ENCODE data around the gene GPR17. TPM values are rescaled to one million over a fixed set of nuclear protein-coding genes. Genes with fewer than 3 reads are reported as not detected.

GPR17 gene
- total and polyA plus RNA-seq, 4 donors: 0.30 to 1.4 (median 0.40) TPM; not detected in 1

DNA sequence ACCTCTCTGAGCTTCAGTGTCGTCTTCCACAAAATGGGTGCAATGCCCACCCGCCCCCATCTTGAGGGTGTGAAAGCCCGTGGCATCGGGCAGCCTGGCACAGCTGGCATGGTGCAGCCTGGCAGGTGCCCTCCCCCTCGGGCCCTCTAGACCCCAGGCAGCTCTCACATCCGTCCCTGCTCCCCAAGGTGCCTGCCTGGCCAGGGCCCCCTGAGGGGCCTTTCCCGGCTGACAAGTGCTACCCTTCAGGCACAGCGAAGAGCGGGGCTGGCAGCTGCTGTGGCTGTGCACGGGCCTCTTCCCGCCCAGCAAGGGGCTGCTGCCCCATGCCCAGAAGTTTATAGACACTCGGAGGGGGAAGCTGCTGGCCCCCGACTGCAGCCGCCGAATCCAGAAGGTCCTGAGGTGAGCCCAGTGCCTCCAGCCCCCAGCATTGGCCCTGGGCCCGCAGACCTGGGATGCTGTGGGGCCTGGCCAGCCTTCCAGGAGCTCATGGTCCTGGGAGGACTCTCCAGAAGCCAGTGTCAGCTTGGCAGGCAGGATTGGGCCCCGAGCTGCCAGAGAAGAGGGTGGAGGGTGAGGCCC, 13.9 kb upstream of the GPR17 start:
- H3K27ac ChIP-seq (ENCODE audit: low read depth in 1 of 2, low read length in 1 of 2): no peak overlapping the region
- ATAC-seq (ENCODE audit: insufficient read depth, low FRiP score): no peak
- no peak for DNase-seq
- peaks cover 0 to 41% (median 2%) of the 10 kb centered on the region in 5 donors for H3K4me1 ChIP-seq (ENCODE audit: control insufficient read depth in 5 of 5, insufficient read depth in 5 of 5, low read length in 5 of 5)
- whole genome bisulfite sequencing, 2 donors: 86 to 91% methylated on average over 17 of the region's 17 CpGs
- no peaks in the 10 kb centered on the region for H3K27me3 ChIP-seq (ENCODE audit: control insufficient read depth in 3 of 3, insufficient read depth in 3 of 3, low read length in 2 of 3)
- H3K36me3 ChIP-seq (ENCODE audit: control insufficient read depth in 4 of 4, insufficient read depth in 4 of 4, low read length in 4 of 4): peaks cover 0 to 3% (median 0%) of the 10 kb centered on the region in 4 donors
- H3K9ac ChIP-seq (ENCODE audit: insufficient read depth in 1 of 2, low read length in 2 of 2): no peak overlapping the region
- H3K9me3 ChIP-seq (ENCODE audit: control insufficient read depth in 4 of 4, insufficient read depth in 3 of 4, low read length in 3 of 4): peaks cover 0 to 2% (median 0%) of the 10 kb centered on the region in 4 donors
- no peak overlapping the region for H3K4me3 ChIP-seq
- TF ChIP-seq, protein P1, sequence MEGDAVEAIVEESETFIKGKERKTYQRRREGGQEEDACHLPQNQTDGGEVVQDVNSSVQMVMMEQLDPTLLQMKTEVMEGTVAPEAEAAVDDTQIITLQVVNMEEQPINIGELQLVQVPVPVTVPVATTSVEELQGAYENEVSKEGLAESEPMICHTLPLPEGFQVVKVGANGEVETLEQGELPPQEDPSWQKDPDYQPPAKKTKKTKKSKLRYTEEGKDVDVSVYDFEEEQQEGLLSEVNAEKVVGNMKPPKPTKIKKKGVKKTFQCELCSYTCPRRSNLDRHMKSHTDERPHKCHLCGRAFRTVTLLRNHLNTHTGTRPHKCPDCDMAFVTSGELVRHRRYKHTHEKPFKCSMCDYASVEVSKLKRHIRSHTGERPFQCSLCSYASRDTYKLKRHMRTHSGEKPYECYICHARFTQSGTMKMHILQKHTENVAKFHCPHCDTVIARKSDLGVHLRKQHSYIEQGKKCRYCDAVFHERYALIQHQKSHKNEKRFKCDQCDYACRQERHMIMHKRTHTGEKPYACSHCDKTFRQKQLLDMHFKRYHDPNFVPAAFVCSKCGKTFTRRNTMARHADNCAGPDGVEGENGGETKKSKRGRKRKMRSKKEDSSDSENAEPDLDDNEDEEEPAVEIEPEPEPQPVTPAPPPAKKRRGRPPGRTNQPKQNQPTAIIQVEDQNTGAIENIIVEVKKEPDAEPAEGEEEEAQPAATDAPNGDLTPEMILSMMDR (IDR thresholded peaks at IDR 0.05; ENCODE audit: control extremely low read depth, extremely low read depth): no peak

DNA sequence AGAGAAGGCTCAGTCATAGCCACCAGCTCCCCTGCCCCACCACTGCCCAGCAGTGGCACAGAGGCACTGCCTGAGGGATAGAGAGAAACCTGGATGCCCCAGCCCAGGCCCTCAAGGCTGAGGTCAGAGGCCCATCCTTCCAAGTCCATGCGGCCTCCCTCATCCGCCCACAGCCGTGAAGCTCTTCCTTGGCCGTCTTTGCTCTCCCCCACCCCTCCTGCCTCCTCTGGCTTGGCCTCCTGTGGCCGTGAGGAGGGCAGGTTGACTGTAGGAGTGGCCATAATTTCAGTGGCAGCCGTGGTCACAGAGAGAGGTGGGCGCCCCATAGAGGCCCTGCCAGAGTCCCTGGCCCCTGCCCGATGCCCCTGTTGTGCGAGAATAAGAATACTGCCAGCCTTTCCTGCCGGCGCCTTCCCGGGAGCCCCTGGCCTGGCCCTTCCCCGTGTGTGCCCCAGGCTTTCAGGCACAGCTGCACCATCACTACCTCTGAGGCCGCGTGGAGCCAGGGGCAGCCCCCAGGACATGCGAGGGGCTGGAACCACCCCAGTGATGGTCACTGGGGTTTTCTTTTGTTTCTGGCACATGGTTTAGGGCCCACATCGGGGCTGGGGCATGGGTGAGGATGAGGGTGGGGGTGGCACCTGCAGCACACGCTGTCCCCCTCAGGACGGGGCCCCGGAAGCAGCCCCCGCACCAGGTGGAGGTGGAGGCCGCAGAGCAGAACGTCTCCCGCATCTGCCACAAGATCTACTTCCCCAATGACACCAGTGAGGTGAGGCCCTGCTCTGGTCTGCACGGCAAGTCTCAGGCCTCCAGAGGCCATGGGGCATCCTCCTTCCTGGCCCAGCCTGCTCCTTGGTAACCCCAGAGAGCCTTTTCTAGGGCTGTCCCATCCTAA, 13.1 kb upstream of the GPR17 start:
- no peak for DNase-seq
- WGBS, 2 donors: 79 to 82% methylated on average over 25 of the region's 25 CpGs
- Histone ChIP-seq H3K36me3 (ENCODE audit: control insufficient read depth in 4 of 4, insufficient read depth in 4 of 4, low read length in 4 of 4) (peaks cover 0 to 3% (median 0%) of the 10 kb centered on the region in 4 donors), H3K27me3 (ENCODE audit: control insufficient read depth in 3 of 3, insufficient read depth in 3 of 3, low read length in 2 of 3) (no peaks in the 10 kb centered on the region), H3K9me3 (ENCODE audit: control insufficient read depth in 4 of 4, insufficient read depth in 3 of 4, low read length in 3 of 4) (peaks cover 0 to 2% (median 0%) of the 10 kb centered on the region in 4 donors), H3K27ac (ENCODE audit: low read depth in 1 of 2, low read length in 1 of 2) (peak overlapping the region in 1 of 2 donors; percentile 57), H3K4me1 (ENCODE audit: control insufficient read depth in 5 of 5, insufficient read depth in 5 of 5, low read length in 5 of 5) (peaks cover 0 to 47% (median 9%) of the 10 kb centered on the region in 5 donors), H3K4me3 (no peak overlapping the region), H3K9ac (ENCODE audit: insufficient read depth in 1 of 2, low read length in 2 of 2) (no peak overlapping the region)
- TF ChIP-seq, protein P1 (IDR thresholded peaks at IDR 0.05; ENCODE audit: control extremely low read depth, extremely low read depth): no peak
- ATAC-seq (ENCODE audit: insufficient read depth, low FRiP score): no peak

DNA sequence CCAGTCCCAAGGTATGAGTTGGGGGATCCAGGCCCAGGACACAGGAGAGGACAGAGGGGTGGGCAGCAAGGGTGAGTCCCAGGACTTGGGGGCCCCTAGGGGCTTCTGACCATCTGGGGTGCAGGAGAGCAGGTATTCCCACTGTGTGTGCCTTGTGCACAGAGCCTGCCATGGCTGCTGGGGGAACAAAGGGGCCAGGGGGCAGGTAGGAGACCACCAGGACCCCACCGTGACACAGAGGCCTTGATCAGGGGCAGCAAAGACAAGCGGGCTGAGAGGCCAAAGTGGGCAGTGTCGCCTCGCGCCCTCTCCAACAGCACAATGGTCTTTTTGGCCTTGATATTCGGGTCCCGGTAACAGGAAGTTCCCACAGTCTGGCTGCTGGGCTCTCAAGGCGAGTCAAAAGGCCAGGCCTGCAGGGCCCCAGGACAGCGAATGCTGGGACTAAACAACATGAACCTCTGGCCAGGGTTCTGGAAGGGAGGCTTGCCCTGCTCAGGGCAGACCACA, 12.3 kb upstream of the GPR17 start:
- TF ChIP-seq, protein P1 (IDR thresholded peaks at IDR 0.05; ENCODE audit: control extremely low read depth, extremely low read depth): no peak
- no peak overlapping the region for H3K9ac ChIP-seq (ENCODE audit: insufficient read depth in 1 of 2, low read length in 2 of 2)
- WGBS, 2 donors: 64 to 81% methylated on average over 9 of the region's 9 CpGs
- H3K27ac ChIP-seq (ENCODE audit: low read depth in 1 of 2, low read length in 1 of 2): peak overlapping the region; percentile 36 to 57
- ATAC-seq (ENCODE audit: insufficient read depth, low FRiP score): no peak
- H3K27me3 ChIP-seq (ENCODE audit: control insufficient read depth in 3 of 3, insufficient read depth in 3 of 3, low read length in 2 of 3): no peaks in the 10 kb centered on the region
- H3K4me1 ChIP-seq (ENCODE audit: control insufficient read depth in 5 of 5, insufficient read depth in 5 of 5, low read length in 5 of 5): peaks cover 0 to 54% (median 12%) of the 10 kb centered on the region in 5 donors
- DNase-seq: peak in 1 of 3 donors; percentile 17
- H3K36me3 ChIP-seq (ENCODE audit: control insufficient read depth in 4 of 4, insufficient read depth in 4 of 4, low read length in 4 of 4): peaks cover 0 to 3% (median 0%) of the 10 kb centered on the region in 4 donors
- peaks cover 0 to 2% (median 0%) of the 10 kb centered on the region in 4 donors for H3K9me3 ChIP-seq (ENCODE audit: control insufficient read depth in 4 of 4, insufficient read depth in 3 of 4, low read length in 3 of 4)
- H3K4me3 ChIP-seq: no peak overlapping the region

Data from lung (tissue), 12 donors.